Activated CD8-positive, alpha-beta memory T cell treated with anti-CD3 and anti-CD28 coated beads for 4 hours (primary cell): ENCODE measurements around the gene EXOSC1.
A peak's percentile ranks its signal among the peaks of the same experiment; 100 is the strongest.
"Not testable (repeated sequence)": the region's sequence is repeated elsewhere in the genome, so short reads cannot be mapped to it uniquely, and the experiment has no call there.

ENCODE experiments used
- DNase-seq, 2 donors: peaks; one replicate each; pipeline ENCODE4 v3.0.0-alpha.2; 2020; ENCODE audit warnings: low read depth in 2 of 2

The EXOSC1 gene

GRCh38 chr10:97445722-97446639 lies at the start of gene EXOSC1, which contains the start of gene ZDHHC16:
Gene EXOSC1 (minus strand): TSS chr10:97446006. CDS start chr10:97445985, 21 bp downstream.
Gene ZDHHC16 (plus strand): TSS chr10:97446175. CDS start chr10:97451676, 5,501 bp downstream.
- peak; percentile 83 to 88 for DNase-seq

GRCh38 chr10:97494863-97495506 lies 49.2 kb upstream of the EXOSC1 start:
- no peak for DNase-seq

GRCh38 chr10:97494151-97494550 lies 48.3 kb upstream of the EXOSC1 start:
- DNase-seq, result no peak

- no peak for DNase-seq
Observed at GRCh38 chr10:97490592-97490991, 44.8 kb upstream of the EXOSC1 start.

GRCh38 chr10:97485647-97486281 lies 40.0 kb upstream of the EXOSC1 start:
- DNase-seq, result no peak

GRCh38 chr10:97483921-97484320 lies 38.1 kb upstream of the EXOSC1 start:
- no peak for DNase-seq

GRCh38 chr10:97483506-97483905 lies 37.7 kb upstream of the EXOSC1 start:
- DNase-seq, result no peak

- DNase-seq, result no peak
Observed at GRCh38 chr10:97482381-97482780, 36.6 kb upstream of the EXOSC1 start.

- no peak for DNase-seq
Observed at GRCh38 chr10:97481071-97481470, 35.3 kb upstream of the EXOSC1 start.

- DNase-seq, result no peak
Observed at GRCh38 chr10:97479939-97480338, 34.1 kb upstream of the EXOSC1 start.

GRCh38 chr10:97479410-97479809 lies 33.6 kb upstream of the EXOSC1 start:
- not testable (repeated sequence) for DNase-seq

- no peak for DNase-seq
Observed at GRCh38 chr10:97475936-97476594, 30.3 kb upstream of the EXOSC1 start.

- no peak for DNase-seq
Observed at GRCh38 chr10:97474918-97475317, 29.1 kb upstream of the EXOSC1 start.

GRCh38 chr10:97468781-97469180 lies 23.0 kb upstream of the EXOSC1 start:
- not testable (repeated sequence) for DNase-seq

GRCh38 chr10:97468162-97468561 lies 22.4 kb upstream of the EXOSC1 start:
- DNase-seq, result no peak

GRCh38 chr10:97466755-97467154 lies 20.9 kb upstream of the EXOSC1 start:
- no peak for DNase-seq

GRCh38 chr10:97465982-97466381 lies 20.2 kb upstream of the EXOSC1 start:
- DNase-seq, result no peak

- DNase-seq, result no peak
Observed at GRCh38 chr10:97464226-97464625, 18.4 kb upstream of the EXOSC1 start.

- DNase-seq, result no peak
Observed at GRCh38 chr10:97463363-97464132, 17.7 kb upstream of the EXOSC1 start.

GRCh38 chr10:97462309-97462708 lies 16.5 kb upstream of the EXOSC1 start:
- no peak for DNase-seq

- no peak for DNase-seq
Observed at GRCh38 chr10:97459933-97460332, 14.1 kb upstream of the EXOSC1 start.
